Fibroblast of skin of back (primary cell): ENCODE measurements around the gene TSPAN13.

Source experiments
- DNase-seq: peaks from one replicate; pipeline ENCODE4 v3.0.0-alpha.2; 2013

TSPAN13 gene

DNA sequence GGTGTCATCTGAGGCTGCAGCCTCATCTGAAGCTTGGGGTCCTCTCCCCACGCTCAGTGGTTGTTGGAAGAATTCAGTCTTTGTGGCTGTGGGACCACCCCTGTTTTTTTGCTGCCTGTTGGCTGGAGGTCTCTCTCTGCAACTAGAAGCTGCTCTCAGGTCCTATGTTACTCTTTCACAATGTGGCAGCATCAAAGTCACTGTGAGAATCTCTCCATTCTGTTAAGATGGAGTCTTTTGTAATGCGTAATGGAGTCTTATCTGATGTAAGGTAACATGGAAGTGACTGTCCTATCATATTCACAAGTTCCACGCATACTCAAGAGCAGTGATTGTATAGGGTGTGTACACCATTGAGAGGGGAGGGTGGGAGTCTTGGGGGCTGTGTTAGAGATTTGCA is 24.9 kb downstream of the TSPAN13 start:
- no peak for DNase-seq

- no peak for DNase-seq
Observed at GRCh38 chr7:16779051-16779450, 25.5 kb downstream of the TSPAN13 start.

DNA sequence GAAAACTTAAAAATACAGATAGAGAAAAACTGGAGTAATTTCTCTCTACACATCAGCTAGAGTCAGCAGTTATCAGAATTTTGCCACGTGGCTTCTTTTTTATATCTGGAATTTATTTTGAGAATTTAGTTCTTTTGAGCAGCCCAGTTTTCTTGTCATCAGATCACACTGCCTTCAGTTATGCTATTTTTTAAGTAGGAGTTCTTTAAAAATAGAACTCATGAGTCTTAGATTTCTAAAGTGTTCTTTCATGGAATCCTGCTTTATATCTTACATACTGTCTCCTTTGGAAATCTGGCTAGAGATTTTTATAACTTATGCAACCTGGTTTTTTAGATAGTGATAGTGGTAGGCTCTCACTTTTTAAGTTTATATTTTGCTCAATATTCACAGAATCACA is 27.0 kb downstream of the TSPAN13 start:
- no peak for DNase-seq

GRCh38 chr7:16785321-16785720 is 31.8 kb downstream of the TSPAN13 start:
- DNase-seq, result no peak

- DNase-seq, result no peak
Observed at GRCh38 chr7:16785846-16786245, 32.3 kb downstream of the TSPAN13 start.

GRCh38 chr7:16786257-16786656 is 32.7 kb downstream of the TSPAN13 start:
- no peak for DNase-seq

DNA sequence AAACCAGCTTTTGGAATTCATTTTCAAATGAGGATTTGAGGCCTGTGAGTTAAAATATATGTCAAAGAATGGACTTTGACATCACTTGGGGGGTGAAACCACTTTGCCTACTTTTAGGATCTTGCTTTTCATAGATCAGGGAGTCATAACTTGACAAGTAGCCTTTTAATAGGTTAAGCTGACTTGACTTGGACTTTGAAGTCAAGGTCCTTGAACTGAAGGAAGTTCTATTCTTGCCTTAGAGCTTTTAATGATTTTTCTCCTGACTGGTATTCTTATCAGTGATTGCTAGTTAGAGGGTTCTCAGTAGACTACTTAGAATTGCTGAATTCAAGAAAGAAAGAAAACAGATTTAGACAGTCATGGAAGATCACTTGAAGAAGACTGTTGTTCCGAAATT is 33.6 kb downstream of the TSPAN13 start:
- no peak for DNase-seq

DNA sequence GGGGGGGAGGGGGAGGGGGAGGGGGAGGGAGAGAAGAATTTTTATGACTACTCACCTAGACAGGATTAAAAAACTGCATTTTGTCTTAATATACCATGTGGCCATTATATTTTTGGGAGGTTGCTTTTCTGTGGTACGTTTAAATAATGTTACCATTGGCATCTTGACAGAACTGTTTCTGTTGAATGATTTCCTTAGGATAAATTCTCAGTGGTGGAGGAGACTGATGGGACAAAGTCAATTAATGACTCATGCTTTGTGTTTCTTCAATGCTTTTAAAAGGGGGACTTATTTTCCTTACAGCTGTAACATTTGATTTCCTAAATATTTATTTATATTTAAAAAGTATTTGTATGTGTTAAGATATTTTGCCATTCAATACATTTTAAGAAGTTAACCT is 37.5 kb downstream of the TSPAN13 start:
- peak; percentile 24 for DNase-seq

DNA sequence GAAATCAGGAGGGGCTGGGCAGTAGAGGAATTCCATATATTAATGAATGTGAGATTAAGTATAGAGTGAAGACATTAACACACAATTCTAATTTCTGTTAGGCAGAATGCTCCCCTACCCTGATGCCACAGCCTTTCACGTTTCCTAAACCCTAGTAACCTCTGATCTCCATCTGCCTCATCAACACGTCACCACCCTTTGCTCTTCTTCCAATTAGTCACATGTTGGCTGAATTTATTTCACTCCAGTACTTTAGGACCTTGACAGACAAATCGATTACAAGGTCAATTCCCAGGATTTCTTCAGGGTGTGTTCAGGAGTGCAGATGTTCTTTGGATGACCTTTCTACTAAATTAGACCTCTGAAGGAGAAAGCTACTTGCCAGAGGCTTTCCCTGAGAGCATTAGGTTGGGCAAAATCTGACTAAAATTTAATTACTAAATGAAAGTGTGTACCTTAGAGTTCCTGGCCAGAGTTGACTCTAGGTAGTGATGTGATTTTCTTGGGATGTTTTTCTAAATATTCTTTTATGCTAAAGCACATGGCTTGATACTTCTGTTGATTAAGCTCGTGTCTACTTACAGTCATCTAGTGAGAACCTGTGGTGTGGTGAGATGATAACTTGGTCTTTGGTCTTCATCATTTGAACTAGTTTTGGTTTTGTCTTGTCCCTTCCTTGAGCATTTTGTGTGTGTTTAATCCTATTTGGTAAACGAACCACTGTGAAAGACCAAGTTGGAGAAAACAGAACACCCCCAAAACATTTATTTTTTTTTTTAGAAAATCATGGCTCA is 38.5 kb downstream of the TSPAN13 start:
- DNase-seq, result no peak

GRCh38 chr7:16794986-16795385 is 41.4 kb downstream of the TSPAN13 start:
- no peak for DNase-seq

DNA sequence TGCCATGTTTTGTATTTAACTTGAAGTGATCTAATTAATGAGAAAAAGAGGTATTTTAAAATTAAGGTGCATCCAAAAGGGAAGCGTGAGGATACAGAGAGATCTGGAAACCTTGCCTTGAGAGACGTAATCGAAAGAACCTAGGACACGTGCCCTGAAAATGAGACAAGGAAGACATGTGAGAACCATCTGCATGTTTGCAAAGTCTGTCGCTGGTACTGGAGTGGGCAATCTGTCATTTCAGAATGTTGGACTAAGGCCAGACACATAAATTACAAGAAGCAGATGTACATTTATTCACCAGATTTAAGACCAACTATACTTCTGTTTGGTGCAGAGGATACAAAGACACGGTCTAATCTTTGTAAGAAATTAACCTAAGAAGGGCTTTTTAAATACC is 42.1 kb downstream of the TSPAN13 start:
- no peak for DNase-seq

DNA sequence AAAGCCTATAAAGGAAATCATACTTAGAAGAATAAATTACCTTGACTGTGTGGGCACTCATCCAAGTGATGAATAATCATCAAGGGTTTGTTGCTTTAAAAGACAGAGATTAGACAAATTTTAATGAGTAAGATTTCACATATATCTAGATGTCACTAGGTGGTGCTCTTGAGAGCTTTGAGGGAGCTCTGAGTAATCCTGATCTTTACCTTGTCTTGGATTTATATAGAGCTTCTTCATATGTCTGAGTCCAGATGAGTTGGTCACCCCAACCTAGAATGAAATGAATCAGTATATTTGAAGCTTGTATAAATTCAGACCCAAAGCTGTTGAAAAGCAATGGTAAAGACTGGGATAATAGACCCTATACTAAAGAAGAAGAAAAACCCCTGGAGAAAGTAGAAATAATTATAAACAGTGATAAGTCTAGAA is 47.6 kb downstream of the TSPAN13 start:
- DNase-seq, result peak; percentile 74

GRCh38 chr7:16801579-16801978 is 48.0 kb downstream of the TSPAN13 start:
- DNase-seq, result no peak

GRCh38 chr7:16803125-16803524 is 49.6 kb downstream of the TSPAN13 start:
- no peak for DNase-seq

GRCh38 chr7:16803881-16804673 is 50.5 kb downstream of the TSPAN13 start:
- no peak for DNase-seq

DNA sequence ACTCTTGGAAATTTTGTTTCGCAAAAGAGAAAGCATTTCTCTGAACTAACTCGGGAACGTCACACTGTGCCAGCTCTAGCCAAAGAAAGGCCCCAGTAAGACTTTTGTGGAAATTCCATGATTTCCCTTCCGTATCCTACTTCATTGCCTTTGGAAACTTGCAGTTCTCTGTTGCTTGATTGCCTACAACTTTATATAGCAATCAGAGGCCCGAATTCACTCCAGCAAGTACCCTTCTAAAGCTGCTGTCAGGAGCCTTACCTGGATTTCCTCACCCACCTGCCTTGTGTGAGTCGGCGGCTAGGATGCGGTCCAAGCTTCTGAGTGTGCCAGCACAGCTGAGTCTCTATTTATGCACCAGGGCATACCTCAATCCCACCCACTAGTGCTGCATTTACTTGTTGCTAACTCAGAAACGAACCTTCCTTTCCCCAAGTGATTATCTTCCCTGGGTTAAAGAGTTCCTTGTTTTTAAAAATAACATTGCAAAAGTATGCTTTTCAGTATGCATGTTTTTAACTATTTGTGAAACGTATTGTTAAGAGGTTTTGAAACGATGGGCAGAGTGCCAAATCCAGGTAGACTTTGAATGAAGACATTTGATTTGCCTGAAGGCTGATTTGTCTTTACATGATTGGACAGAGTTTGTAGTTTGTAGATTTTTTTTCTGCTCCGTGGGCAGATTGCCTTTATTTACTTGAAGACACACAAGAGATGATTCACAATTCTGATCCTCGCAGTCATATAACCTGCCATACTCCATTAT is 51.3 kb downstream of the TSPAN13 start, which contains the start of gene AGR2:
Gene AGR2, minus strand, starts transcription at position 326 of the 766 bp plus-strand sequence. CDS start 3,203 bp downstream, outside the sequence.
- no peak for DNase-seq

DNA sequence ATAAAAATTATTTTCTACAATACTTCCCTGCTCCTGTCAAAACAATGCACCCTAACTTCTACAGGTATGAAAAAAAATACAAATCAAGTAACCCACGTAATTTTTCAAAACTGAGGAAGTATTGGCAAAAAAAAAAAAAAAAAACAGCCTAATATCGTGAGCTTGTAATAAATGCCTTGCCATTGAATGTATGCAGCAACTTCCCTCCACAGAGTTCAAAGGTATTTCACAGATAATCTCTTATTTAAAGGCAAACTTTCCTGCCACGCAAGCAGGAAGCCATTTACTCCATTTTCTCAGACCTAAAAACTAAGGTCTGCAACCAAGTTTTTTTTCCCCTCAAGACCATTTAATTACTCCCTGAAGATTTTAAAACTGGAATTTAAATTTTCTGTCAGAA is 51.9 kb downstream of the TSPAN13 start:
- no peak for DNase-seq

DNA sequence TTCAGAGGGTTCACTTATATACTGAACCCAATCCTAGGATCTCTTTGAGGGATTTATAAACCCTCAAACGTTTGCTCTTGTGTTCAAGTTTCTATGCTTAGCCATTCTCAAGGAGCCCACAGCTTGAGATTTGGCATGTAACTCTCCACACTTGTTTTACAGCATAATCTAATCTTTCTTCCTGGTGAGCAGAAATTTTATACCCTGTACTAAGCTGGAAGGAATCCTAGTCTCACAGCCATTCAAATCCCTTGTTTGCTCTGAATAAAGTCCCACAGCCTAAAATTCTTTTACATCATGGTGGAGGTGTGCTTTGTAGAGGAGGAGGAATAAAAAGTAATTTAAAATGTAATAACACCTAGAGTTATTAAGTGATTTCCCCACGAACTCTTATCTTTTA is 56.6 kb downstream of the TSPAN13 start:
- no peak for DNase-seq

DNA sequence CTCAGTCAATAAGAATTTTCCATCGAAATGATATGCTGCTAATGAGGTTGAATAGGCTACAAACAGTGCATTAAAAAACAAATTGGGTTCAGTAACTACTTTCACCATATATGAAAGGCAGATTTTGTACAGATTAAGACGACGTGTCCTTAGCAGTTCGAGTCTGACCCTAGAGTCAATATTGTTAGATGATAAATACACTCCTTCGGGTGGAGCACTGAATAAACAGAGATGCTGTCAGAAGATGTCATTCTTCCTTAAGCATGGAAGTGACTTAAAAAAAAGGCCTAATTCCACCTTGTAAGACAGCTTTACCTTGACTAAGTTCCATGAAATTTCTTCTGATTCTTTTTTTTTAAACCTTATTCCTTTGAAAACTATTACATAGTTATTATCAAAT is 57.0 kb downstream of the TSPAN13 start:
- no peak for DNase-seq

DNA sequence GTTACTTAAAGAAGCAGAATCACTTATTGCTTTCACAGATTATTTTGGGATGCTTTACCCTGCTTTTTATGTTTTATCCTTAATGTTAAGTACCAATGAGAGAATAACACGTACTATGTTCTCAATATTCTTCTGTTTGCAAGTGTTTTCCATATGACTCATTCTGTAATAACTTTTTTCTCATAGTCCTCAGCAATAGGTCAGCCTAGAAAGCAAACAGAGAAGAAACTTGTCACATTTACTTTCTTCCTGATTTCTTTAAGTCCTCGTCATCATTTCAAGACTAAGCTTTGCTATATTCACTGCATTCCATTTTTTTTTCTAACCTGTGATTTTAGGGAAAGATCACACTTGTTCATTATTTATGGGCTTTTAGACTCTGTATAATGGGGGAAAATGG is 58.0 kb downstream of the TSPAN13 start:
- DNase-seq, result peak; percentile 80

DNA sequence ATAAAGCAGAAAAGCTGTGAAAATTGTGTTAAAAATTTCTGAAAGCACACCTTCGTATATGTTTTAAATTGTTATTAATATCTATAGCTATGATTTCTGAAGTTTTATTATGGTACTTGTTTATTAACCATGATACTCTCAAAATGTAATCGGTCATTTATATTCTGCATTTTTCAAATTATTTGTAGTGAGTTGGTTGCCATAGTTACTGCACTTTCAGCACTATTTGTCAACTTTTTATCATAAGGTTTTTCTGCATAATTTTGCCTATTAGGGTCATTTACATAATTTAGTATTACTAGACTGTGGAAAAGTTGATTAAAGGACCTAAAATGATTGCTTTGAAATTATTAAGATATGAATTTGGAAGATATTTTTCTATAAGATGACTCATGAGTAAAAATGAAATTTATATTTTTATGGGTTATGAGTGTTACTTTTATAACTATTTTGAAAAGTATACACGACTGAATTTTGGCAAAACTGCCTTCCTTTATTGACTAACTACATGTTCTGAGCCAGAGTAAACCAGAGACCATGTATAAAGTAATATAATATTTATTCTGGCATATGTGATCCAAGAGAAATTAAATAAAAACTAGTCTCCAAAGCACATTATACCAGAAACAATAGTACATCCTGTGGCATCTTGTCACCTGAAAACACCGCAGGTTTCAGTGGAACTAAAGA is 59.1 kb downstream of the TSPAN13 start:
- DNase-seq, result no peak

GRCh38 chr7:16813232-16813616 is 59.7 kb downstream of the TSPAN13 start:
- no peak for DNase-seq

GRCh38 chr7:16815001-16815400 is 61.4 kb downstream of the TSPAN13 start:
- DNase-seq, result no peak
